GM18870 (cell line): ENCODE data around the gene MCTP2.

ENCODE experiments used
- ATAC-seq: cut with Tn5 transposase; IDR thresholded peaks from one replicate; pipeline ENCODE4 v1.9.1; 2021; ENCODE audit warnings: moderate library complexity; ENCODE audit not compliant: unreplicated experiment

The MCTP2 gene

GRCh38 chr15:94230883-94231722, at the start of gene MCTP2:
Gene MCTP2, plus strand, starts transcription at chr15:94231561. Its CDS starts 66,705 bp downstream, at chr15:94298266.
- peak; percentile 37 for ATAC-seq

- no peak for ATAC-seq
Measured at GRCh38 chr15:94182883-94183282, 48.5 kb upstream of the MCTP2 start.

- ATAC-seq = no peak
Measured at GRCh38 chr15:94185547-94186236, 45.7 kb upstream of the MCTP2 start.

- ATAC-seq = peak; percentile 46
Measured at GRCh38 chr15:94186770-94187331, 44.5 kb upstream of the MCTP2 start.

GRCh38 chr15:94193906-94194305, 37.5 kb upstream of the MCTP2 start:
- no peak for ATAC-seq

GRCh38 chr15:94196531-94196930, 34.8 kb upstream of the MCTP2 start:
- no peak for ATAC-seq

- ATAC-seq = no peak
Measured at GRCh38 chr15:94198633-94199032, 32.7 kb upstream of the MCTP2 start.

GRCh38 chr15:94199725-94200124, 31.6 kb upstream of the MCTP2 start:
- no peak for ATAC-seq

- no peak for ATAC-seq
Measured at GRCh38 chr15:94203306-94203705, 28.1 kb upstream of the MCTP2 start.

GRCh38 chr15:94205366-94205765, 26.0 kb upstream of the MCTP2 start:
- ATAC-seq = no peak

- ATAC-seq = peak; percentile 55
Measured at GRCh38 chr15:94206463-94207167, 24.7 kb upstream of the MCTP2 start.

GRCh38 chr15:94212291-94212690, 19.1 kb upstream of the MCTP2 start:
- ATAC-seq = no peak

GRCh38 chr15:94225616-94226015, 5.7 kb upstream of the MCTP2 start:
- no peak for ATAC-seq

- no peak for ATAC-seq
Measured at GRCh38 chr15:94228611-94229010, 2.8 kb upstream of the MCTP2 start.

- ATAC-seq = peak; percentile 69
Measured at GRCh38 chr15:94229591-94230369, 1.6 kb upstream of the MCTP2 start.

- ATAC-seq = no peak
Measured at GRCh38 chr15:94230431-94230882, 904 bp upstream of the MCTP2 start.

- no peak for ATAC-seq
Measured at GRCh38 chr15:94231723-94232468, 535 bp downstream of the MCTP2 start.

- no peak for ATAC-seq
Measured at GRCh38 chr15:94233441-94233840, 2.1 kb downstream of the MCTP2 start.

- ATAC-seq = no peak
Measured at GRCh38 chr15:94234300-94234699, 2.9 kb downstream of the MCTP2 start.

GRCh38 chr15:94235041-94235440, 3.7 kb downstream of the MCTP2 start:
- ATAC-seq = no peak
